Trophoblast cell (in vitro differentiated cells and primary cell): ENCODE measurements around the gene TSPAN1.

ENCODE experiments used
- DNase-seq, 2 donors: peaks; one replicate each; pipeline ENCODE4 v3.0.0-alpha.2; 2016
- H2AFZ ChIP-seq: 2 replicates; pipeline ENCODE4 v1.6.1; 2013; ENCODE audit warnings: low read length, moderate library complexity, mild to moderate bottlenecking; ENCODE audit not compliant: insufficient read depth, poor library complexity
- H2AK5ac ChIP-seq: 2 replicates; pipeline ENCODE4 v1.6.1; 2013; ENCODE audit warnings: mild to moderate bottlenecking, low read length
- H2BK120ac ChIP-seq: 2 replicates; pipeline ENCODE4 v1.6.1; 2013; ENCODE audit warnings: low read length, mild to moderate bottlenecking, moderate library complexity; ENCODE audit not compliant: insufficient read depth, poor library complexity
- H2BK12ac ChIP-seq: 2 replicates; pipeline ENCODE4 v1.6.1; 2013; ENCODE audit warnings: mild to moderate bottlenecking, low read length, moderate library complexity
- H2BK5ac ChIP-seq: 2 replicates; pipeline ENCODE4 v1.6.1; 2013; ENCODE audit warnings: low read length, low read depth, moderate library complexity, mild to moderate bottlenecking; ENCODE audit not compliant: poor library complexity
- H3K14ac ChIP-seq: 2 replicates; pipeline ENCODE4 v1.6.1; 2013; ENCODE audit warnings: mild to moderate bottlenecking, low read length
- H3K18ac ChIP-seq: 2 replicates; pipeline ENCODE4 v1.6.1; 2013; ENCODE audit warnings: mild to moderate bottlenecking, low read length
- H3K23ac ChIP-seq: 2 replicates; pipeline ENCODE4 v1.6.1; 2013; ENCODE audit warnings: low read length
- H3K27ac ChIP-seq: 2 replicates; pipeline ENCODE4 v1.5.1; 2013; ENCODE audit warnings: low read depth, mild to moderate bottlenecking, inconsistent platforms, low read length, moderate library complexity
- H3K27me3 ChIP-seq: 2 replicates; pipeline ENCODE4 v1.6.1; 2013; ENCODE audit warnings: inconsistent platforms, mild to moderate bottlenecking, low read length, moderate library complexity; ENCODE audit not compliant: insufficient read depth
- H3K36me3 ChIP-seq, 2 experiments: 1 replicate in 1 of 2; 2 replicates in 1 of 2; pipeline ENCODE4 v1.6.1; 2013; ENCODE audit warnings: low read length in 2 of 2, mild to moderate bottlenecking in 2 of 2, moderate library complexity in 1 of 2; ENCODE audit not compliant: insufficient read depth in 2 of 2, control insufficient read depth in 1 of 2
- H3K4ac ChIP-seq: 2 replicates; pipeline ENCODE4 v1.6.1; 2013; ENCODE audit warnings: low read depth, mild to moderate bottlenecking, low read length, moderate library complexity
- H3K4me1 ChIP-seq, 2 experiments: 1 replicate in 1 of 2; 2 replicates in 1 of 2; pipeline ENCODE4 v1.6.1; 2013; ENCODE audit warnings: low read length in 2 of 2, mild to moderate bottlenecking in 2 of 2, moderate library complexity in 1 of 2; ENCODE audit not compliant: insufficient read depth in 2 of 2, control insufficient read depth in 1 of 2
- H3K4me2 ChIP-seq: 2 replicates; pipeline ENCODE4 v1.6.1; 2013; ENCODE audit warnings: inconsistent platforms, mild to moderate bottlenecking, low read length, moderate library complexity
- H3K4me3 ChIP-seq: 2 replicates; pipeline ENCODE4 v1.5.1; 2013; ENCODE audit warnings: mild to moderate bottlenecking, low read depth, low read length, inconsistent platforms
- H3K79me1 ChIP-seq: one replicate; pipeline ENCODE4 v1.6.1; 2013; ENCODE audit warnings: low read length
- H3K79me2 ChIP-seq: 2 replicates; pipeline ENCODE4 v1.6.1; 2013; ENCODE audit warnings: low read length, mild to moderate bottlenecking; ENCODE audit not compliant: control insufficient read depth, insufficient read depth, poor library complexity
- H3K9ac ChIP-seq: 2 replicates; pipeline ENCODE4 v1.6.1; 2013; ENCODE audit warnings: mild to moderate bottlenecking, low read length
- H3K9me3 ChIP-seq: 2 replicates; pipeline ENCODE4 v1.6.1; 2013; ENCODE audit warnings: low read depth, mild to moderate bottlenecking, control low read depth, inconsistent platforms, low read length; ENCODE audit not compliant: insufficient read depth
- H4K12ac ChIP-seq: 2 replicates; pipeline ENCODE4 v1.6.1; 2013; ENCODE audit warnings: low read depth, mild to moderate bottlenecking, low read length, moderate library complexity
- H4K8ac ChIP-seq: 2 replicates; pipeline ENCODE4 v1.6.1; 2013; ENCODE audit warnings: low read depth, mild to moderate bottlenecking, low read length, moderate library complexity
- H4K91ac ChIP-seq: one replicate; pipeline ENCODE4 v1.6.1; 2013; ENCODE audit warnings: low read depth, mild to moderate bottlenecking, low read length, moderate library complexity
- WGBS: extraction: QIAGEN DNeasy Blood & Tissue Kit; methylation state at CpG from one replicate; pipeline ENCODE4 v1.1.7; 2013; ENCODE audit warnings: missing lambda C conversion rate; ENCODE audit not compliant: insufficient read length, insufficient coverage; ENCODE audit errors: extremely low coverage; 5-methylcytosine and 5-hydroxymethylcytosine counted together

The TSPAN1 gene

DNA sequence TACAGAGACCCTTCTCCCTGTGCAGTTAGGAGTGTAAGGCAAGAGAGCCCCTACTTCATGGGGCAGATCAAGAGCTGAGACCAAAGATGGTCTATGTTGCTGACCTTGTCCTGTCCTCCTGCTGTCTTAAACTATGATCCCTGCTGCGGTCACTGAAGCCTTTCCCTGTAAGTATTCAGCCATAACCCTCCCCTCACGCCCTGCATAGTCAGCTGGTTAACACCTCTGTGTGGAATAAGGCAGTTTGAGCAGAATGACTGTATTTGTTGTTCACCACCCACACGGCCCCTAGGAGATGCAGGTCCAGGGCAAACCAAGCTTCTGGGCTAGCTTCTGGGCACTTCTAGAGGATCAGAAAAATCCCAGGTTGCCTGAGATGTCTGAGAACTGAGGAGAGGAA, 356 bp downstream of the TSPAN1 start:
- no peak overlapping the region for H2AK5ac ChIP-seq
- no peak for DNase-seq
- no peak overlapping the region for H3K9ac ChIP-seq
- H3K23ac ChIP-seq, result no peak overlapping the region
- H4K8ac ChIP-seq, result no peak overlapping the region
- H4K12ac ChIP-seq, result no peak overlapping the region
- H4K91ac ChIP-seq, result no peak overlapping the region
- no peak overlapping the region for H3K4me2 ChIP-seq
- no peak overlapping the region for H3K14ac ChIP-seq
- peaks cover 8% of the 10 kb centered on the region for H3K79me1 ChIP-seq
- no peak overlapping the region for H2BK120ac ChIP-seq
- no peak overlapping the region for H3K18ac ChIP-seq
- H2BK12ac ChIP-seq, result no peak overlapping the region
- H3K27ac ChIP-seq, result no peak overlapping the region
- H3K36me3 ChIP-seq, result no peaks in the 10 kb centered on the region
- no peak overlapping the region for H3K4ac ChIP-seq
- H3K79me2 ChIP-seq, result peaks cover 4% of the 10 kb centered on the region
- H3K4me3 ChIP-seq, result no peak overlapping the region
- peaks cover 24 to 25% of the 10 kb centered on the region in 2 experiments for H3K4me1 ChIP-seq
- H2AFZ ChIP-seq, result no peak overlapping the region
- H3K27me3 ChIP-seq, result no peaks in the 10 kb centered on the region
- no CpG with 5 or more reads among the region's 3 CpGs for WGBS
- no peaks in the 10 kb centered on the region for H3K9me3 ChIP-seq
- H2BK5ac ChIP-seq, result no peak overlapping the region

- Histone ChIP-seq H3K23ac (no peak within 1 kb of the TSS), H4K91ac (no peak within 1 kb of the TSS), H4K12ac (no peak within 1 kb of the TSS), H3K4me3 (no peak within 1 kb of the TSS), H2BK5ac (no peak within 1 kb of the TSS), H3K4me2 (no peak within 1 kb of the TSS), H3K9me3 (no peaks in the 10 kb centered on the region), H3K4ac (no peak within 1 kb of the TSS), H3K14ac (no peak within 1 kb of the TSS), H3K79me2 (peaks cover 3% of the 10 kb centered on the region), H4K8ac (no peak within 1 kb of the TSS), H3K27ac (no peak within 1 kb of the TSS), H3K36me3 (no peaks in the 10 kb centered on the region), H3K79me1 (peaks cover 4% of the 10 kb centered on the region), H2BK12ac (no peak within 1 kb of the TSS), H2AFZ (no peak within 1 kb of the TSS), H3K27me3 (no peaks in the 10 kb centered on the region), H3K18ac (no peak within 1 kb of the TSS), H2AK5ac (no peak within 1 kb of the TSS), H2BK120ac (no peak within 1 kb of the TSS), H3K4me1 (peaks cover 20 to 22% of the 10 kb centered on the region in 2 experiments), H3K9ac (no peak within 1 kb of the TSS)
- no CpG with 5 or more reads among the region's 13 CpGs for WGBS
- no peak for DNase-seq
Observed at GRCh38 chr1:46176211-46176865, 1.5 kb downstream of the TSPAN1 start, which contains the start of gene P3R3URF. P3R3URF (minus strand) TSS chr1:46176488; CDS start chr1:46176471, 17 bp downstream.

DNA sequence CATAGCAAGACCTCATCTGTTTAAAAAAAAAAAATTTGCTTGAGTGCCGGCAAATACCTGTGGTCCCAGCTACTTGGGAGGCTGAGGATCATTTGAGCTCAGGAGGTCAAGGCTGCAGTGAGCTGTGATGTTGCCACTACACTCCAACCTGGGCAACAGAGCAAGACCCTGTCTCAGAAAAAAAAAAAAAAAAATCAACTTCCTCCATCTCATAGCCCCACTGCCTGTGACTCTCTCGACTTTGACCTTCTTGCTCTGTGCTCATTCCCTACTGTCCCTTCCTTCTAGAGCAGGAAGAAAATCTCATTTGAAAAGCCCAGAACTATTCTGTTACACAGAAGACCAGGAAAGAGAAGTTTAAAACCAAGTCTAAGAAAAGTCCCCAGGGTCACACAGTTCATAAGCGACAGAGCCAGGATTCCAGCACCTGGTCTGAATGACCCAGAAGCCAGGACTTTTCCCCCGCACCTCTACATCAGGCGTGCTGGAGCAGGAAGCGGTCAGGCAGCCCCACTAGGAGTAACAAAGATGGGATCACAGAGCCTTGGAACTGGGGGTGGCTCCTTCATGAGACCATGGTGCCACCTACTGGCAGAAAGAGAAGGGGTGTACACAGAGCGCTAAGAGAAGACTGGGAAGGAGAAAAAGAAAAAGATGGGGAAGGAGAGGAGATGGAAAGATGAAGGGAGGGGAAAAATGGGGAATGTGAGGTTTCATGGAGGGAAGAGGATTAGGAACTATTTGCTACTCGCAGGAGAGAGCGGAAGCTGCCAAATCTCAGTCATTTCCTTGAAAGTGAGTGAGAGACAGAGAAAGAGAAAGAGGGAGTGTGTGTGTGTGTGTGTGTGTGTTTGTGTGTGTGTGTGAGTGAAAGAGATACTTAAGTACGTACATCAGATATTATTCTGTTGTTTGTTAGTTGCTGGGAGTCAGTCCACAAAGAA, 4.5 kb downstream of the TSPAN1 start:
- no CpG with 5 or more reads among the region's 10 CpGs for WGBS
- no peaks in the 10 kb centered on the region for H3K9me3 ChIP-seq

DNA sequence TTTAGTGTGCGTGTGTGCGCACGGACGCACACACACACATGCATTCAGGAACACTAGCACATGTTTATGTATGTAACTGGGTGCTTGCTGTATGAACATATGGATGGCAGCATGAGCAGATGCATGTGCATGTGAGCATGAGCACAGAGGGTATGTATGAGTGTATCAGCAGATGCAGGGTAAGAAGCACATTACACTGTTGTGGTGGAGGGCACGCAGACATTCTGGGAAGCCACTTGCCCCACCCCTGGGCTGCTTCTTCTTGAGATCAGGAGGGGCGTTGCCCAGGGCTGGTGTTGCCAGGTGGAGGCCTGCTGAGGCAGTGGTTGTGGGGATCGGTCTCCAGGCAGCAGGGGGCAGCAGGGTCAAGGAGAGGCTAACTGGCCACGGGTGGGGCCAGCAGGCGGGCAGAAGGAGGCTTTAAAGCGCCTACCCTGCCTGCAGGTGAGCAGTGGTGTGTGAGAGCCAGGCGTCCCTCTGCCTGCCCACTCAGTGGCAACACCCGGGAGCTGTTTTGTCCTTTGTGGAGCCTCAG, 5.3 kb downstream of the TSPAN1 start:
- H2BK5ac ChIP-seq, result no peak overlapping the region
- no peaks in the 10 kb centered on the region for H3K36me3 ChIP-seq
- H2AK5ac ChIP-seq, result no peak overlapping the region
- no peak overlapping the region for H3K4me3 ChIP-seq
- H3K4ac ChIP-seq, result no peak overlapping the region
- no peak overlapping the region for H4K91ac ChIP-seq
- H4K8ac ChIP-seq, result no peak overlapping the region
- no peak overlapping the region for H3K27ac ChIP-seq
- H3K79me1 ChIP-seq, result no peaks in the 10 kb centered on the region
- no peak overlapping the region for H4K12ac ChIP-seq
- H2BK120ac ChIP-seq, result no peak overlapping the region
- H3K4me1 ChIP-seq, result peaks cover 8 to 11% of the 10 kb centered on the region in 2 experiments
- H3K4me2 ChIP-seq, result no peak overlapping the region
- H3K14ac ChIP-seq, result no peak overlapping the region
- H3K23ac ChIP-seq, result no peak overlapping the region
- H3K27me3 ChIP-seq, result no peaks in the 10 kb centered on the region
- H2AFZ ChIP-seq, result no peak overlapping the region
- H3K79me2 ChIP-seq, result no peaks in the 10 kb centered on the region
- no peaks in the 10 kb centered on the region for H3K9me3 ChIP-seq
- H3K18ac ChIP-seq, result no peak overlapping the region
- peak; percentile 23 to 62 for DNase-seq
- no CpG with 5 or more reads among the region's 12 CpGs for WGBS
- no peak overlapping the region for H3K9ac ChIP-seq
- H2BK12ac ChIP-seq, result no peak overlapping the region

More for the DNA sequence above, 4.5 kb downstream of the TSPAN1 start:
- no peaks in the 10 kb centered on the region for H3K27me3 ChIP-seq
- H3K9ac ChIP-seq, result no peak overlapping the region
- DNase-seq, result peak; percentile 66 to 85
- H3K36me3 ChIP-seq, result no peaks in the 10 kb centered on the region
- no peaks in the 10 kb centered on the region for H3K79me1 ChIP-seq
- H4K8ac ChIP-seq, result no peak overlapping the region
- no peaks in the 10 kb centered on the region for H3K79me2 ChIP-seq
- H2AK5ac ChIP-seq, result no peak overlapping the region
- H3K18ac ChIP-seq, result no peak overlapping the region
- no peak overlapping the region for H3K4me2 ChIP-seq
- no peak overlapping the region for H2BK120ac ChIP-seq
- H3K4me3 ChIP-seq, result no peak overlapping the region
- no peak overlapping the region for H3K4ac ChIP-seq
- no peak overlapping the region for H2AFZ ChIP-seq
- H3K27ac ChIP-seq, result no peak overlapping the region
- no peak overlapping the region for H2BK5ac ChIP-seq
- H3K4me1 ChIP-seq, result peaks cover 9 to 11% of the 10 kb centered on the region in 2 experiments
- H4K91ac ChIP-seq, result no peak overlapping the region
- H4K12ac ChIP-seq, result no peak overlapping the region
- H3K23ac ChIP-seq, result no peak overlapping the region
- no peak overlapping the region for H3K14ac ChIP-seq
- no peak overlapping the region for H2BK12ac ChIP-seq
